Stimulated activated naive B cell treated with anti-CD40 and anti-IgM and Interleukin-4, amounts not matched to agents 10 μg/mL and 1 μg/mL and 100 μg/mL, for 72 hours (primary cell): ENCODE measurements around the gene MAPK4.
"Not testable (repeated sequence)": the region's sequence is repeated elsewhere in the genome, so short reads cannot be mapped to it uniquely, and the experiment has no call there.

ENCODE experiments used
- ATAC-seq, 2 donors: fragments of 150-1000 bp; cut with Tn5 transposase; replicated peaks; 2 replicates each; pipeline ENCODE4 v1.10.0; 2021; ENCODE audit warnings: moderate library complexity in 1 of 2
- DNase-seq: peaks from one replicate; pipeline ENCODE4 v3.0.0; 2021
- H3K27ac Mint-ChIP-seq: one replicate; pipeline ENCODE4 v1.8.0; 2022; ENCODE audit warnings: mild to moderate bottlenecking, mixed read lengths
- H3K27me3 Mint-ChIP-seq, 2 donors: one replicate each; pipeline ENCODE4 v1.8.0; 2022; ENCODE audit warnings: mixed read lengths in 2 of 2
- H3K36me3 Mint-ChIP-seq, 2 donors: one replicate each; pipeline ENCODE4 v1.8.0; 2022; ENCODE audit warnings: mixed read lengths in 2 of 2, mild to moderate bottlenecking in 1 of 2
- H3K4me1 Mint-ChIP-seq, 2 donors: one replicate each; pipeline ENCODE4 v1.8.0; 2022; ENCODE audit warnings: mixed read lengths in 2 of 2, mild to moderate bottlenecking in 1 of 2
- H3K4me3 Mint-ChIP-seq, 2 donors: one replicate each; pipeline ENCODE4 v1.8.0; 2022; ENCODE audit warnings: mild to moderate bottlenecking in 2 of 2, mixed read lengths in 2 of 2, moderate library complexity in 1 of 2
- H3K9me3 Mint-ChIP-seq, 2 donors: one replicate each; pipeline ENCODE4 v1.8.0; 2022; ENCODE audit warnings: mixed read lengths in 2 of 2, mild to moderate bottlenecking in 1 of 2

MAPK4 gene

DNA sequence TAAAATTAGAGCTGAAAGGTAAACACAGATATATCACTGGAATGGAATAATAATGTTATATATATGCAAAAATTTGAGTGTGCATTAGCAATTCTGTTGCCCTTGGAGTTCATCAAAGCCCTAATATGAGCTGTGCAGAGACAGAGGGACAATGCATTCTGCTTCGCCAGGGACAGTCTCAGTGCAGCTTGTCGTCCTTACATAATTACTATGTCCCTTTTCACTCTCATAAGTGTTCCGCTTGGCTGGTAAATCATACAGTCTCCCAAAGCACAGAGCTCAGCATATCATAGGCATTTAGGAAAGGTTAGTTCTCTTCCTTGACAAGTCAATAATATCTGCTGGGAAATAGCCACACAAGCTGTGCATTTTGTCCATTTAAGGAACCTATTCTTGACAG lies 30.7 kb downstream of the MAPK4 start:
- DNase-seq (no peak), ATAC-seq (no peak)
- peaks cover 1 to 4% of the 10 kb centered on the region in 2 donors for H3K9me3 Mint-ChIP-seq
- H3K36me3 Mint-ChIP-seq, result no peaks in the 10 kb centered on the region
- H3K4me3 Mint-ChIP-seq, result no peak overlapping the region
- H3K27me3 Mint-ChIP-seq, result peaks cover 3 to 6% of the 10 kb centered on the region in 2 donors
- H3K27ac Mint-ChIP-seq, result no peak overlapping the region
- H3K4me1 Mint-ChIP-seq, result no peaks in the 10 kb centered on the region

GRCh38 chr18:50594012-50594411 lies 34.1 kb downstream of the MAPK4 start:
- ATAC-seq (no peak), DNase-seq (no peak)
- no peaks in the 10 kb centered on the region for H3K4me1 Mint-ChIP-seq
- peaks cover 0 to 3% of the 10 kb centered on the region in 2 donors for H3K9me3 Mint-ChIP-seq
- no peak overlapping the region for H3K27ac Mint-ChIP-seq
- no peak overlapping the region for H3K4me3 Mint-ChIP-seq
- H3K36me3 Mint-ChIP-seq, result no peaks in the 10 kb centered on the region
- peaks cover 3 to 21% of the 10 kb centered on the region in 2 donors for H3K27me3 Mint-ChIP-seq

DNA sequence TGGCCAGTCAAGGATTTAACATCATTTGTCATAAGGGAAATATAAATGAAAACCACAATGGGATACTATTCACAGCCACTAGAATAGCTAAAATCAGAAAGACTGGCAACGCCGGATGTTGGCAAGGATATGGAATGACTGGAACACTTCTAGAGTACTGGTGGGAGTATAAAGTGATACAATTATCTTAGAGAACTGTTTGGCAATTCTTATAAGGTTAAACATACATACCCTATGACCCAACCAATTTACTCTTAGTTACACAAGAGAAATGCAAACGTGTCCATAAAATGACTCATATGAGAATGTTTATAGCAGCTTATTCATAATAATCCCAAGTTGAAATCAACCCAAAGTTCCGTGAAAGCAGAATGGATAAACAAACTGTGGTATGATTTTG lies 35.1 kb downstream of the MAPK4 start:
- H3K27ac Mint-ChIP-seq, result no peak overlapping the region
- H3K9me3 Mint-ChIP-seq, result peaks cover 0 to 3% of the 10 kb centered on the region in 2 donors
- no peak for ATAC-seq

GRCh38 chr18:50602466-50602865 lies 42.6 kb downstream of the MAPK4 start:
- no peak overlapping the region for H3K27ac Mint-ChIP-seq
- peaks cover 6 to 9% of the 10 kb centered on the region in 2 donors for H3K9me3 Mint-ChIP-seq
- H3K36me3 Mint-ChIP-seq, result no peaks in the 10 kb centered on the region
- H3K27me3 Mint-ChIP-seq, result peaks cover 8 to 31% of the 10 kb centered on the region in 2 donors
- H3K4me3 Mint-ChIP-seq, result no peak overlapping the region
- ATAC-seq, result no peak
- no peak for DNase-seq
- no peaks in the 10 kb centered on the region for H3K4me1 Mint-ChIP-seq

More for the DNA sequence above, 35.1 kb downstream of the MAPK4 start:
- Mint-ChIP-seq H3K4me3 (no peak overlapping the region), H3K36me3 (no peaks in the 10 kb centered on the region), H3K4me1 (no peaks in the 10 kb centered on the region), H3K27me3 (peaks cover 3 to 21% of the 10 kb centered on the region in 2 donors)
- DNase-seq, result no peak

- no peak for ATAC-seq
- H3K27ac Mint-ChIP-seq, result no peak overlapping the region
- no peak for DNase-seq
- H3K27me3 Mint-ChIP-seq, result peaks cover 11 to 21% of the 10 kb centered on the region in 2 donors
- H3K9me3 Mint-ChIP-seq, result peaks cover 3 to 17% of the 10 kb centered on the region in 2 donors
- H3K4me3 Mint-ChIP-seq, result no peak overlapping the region
- H3K4me1 Mint-ChIP-seq, result no peaks in the 10 kb centered on the region
- H3K36me3 Mint-ChIP-seq, result no peaks in the 10 kb centered on the region
These were observed 46.7 kb downstream of the MAPK4 start for GRCh38 chr18:50606609-50607008.

- peaks cover 11 to 21% of the 10 kb centered on the region in 2 donors for H3K27me3 Mint-ChIP-seq
- ATAC-seq (no peak), DNase-seq (no peak)
- H3K9me3 Mint-ChIP-seq, result peaks cover 4 to 12% of the 10 kb centered on the region in 2 donors
- no peaks in the 10 kb centered on the region for H3K36me3 Mint-ChIP-seq
- H3K4me3 Mint-ChIP-seq, result no peak overlapping the region
- H3K4me1 Mint-ChIP-seq, result no peaks in the 10 kb centered on the region
- H3K27ac Mint-ChIP-seq, result no peak overlapping the region
These were observed 47.6 kb downstream of the MAPK4 start for GRCh38 chr18:50607378-50607926.

DNA sequence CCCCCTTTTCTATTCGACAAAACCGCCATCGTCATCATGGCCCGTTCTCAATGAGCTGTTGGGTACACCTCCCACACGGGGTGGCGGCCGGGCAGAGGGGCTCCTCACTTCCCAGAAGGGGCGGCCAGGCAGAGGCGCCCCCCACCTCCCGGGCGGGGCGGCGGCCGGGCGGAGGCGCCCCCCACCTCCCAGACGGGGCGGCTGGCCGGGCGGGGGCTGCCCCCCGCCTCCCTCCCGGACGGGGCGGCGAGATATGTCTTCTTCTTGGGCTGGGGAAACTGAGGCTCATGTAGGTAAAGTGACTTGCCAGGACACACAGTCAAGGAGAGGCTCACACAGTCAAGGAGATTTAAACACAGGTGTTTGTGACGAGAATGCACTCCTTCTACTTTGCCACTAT lies 49.3 kb downstream of the MAPK4 start:
- DNase-seq, H3K4me1 Mint-ChIP-seq, H3K4me3 Mint-ChIP-seq, H3K27ac Mint-ChIP-seq, H3K36me3 Mint-ChIP-seq, ATAC-seq: not testable (repeated sequence)
- Mint-ChIP-seq H3K9me3 (peaks cover 4 to 16% of the 10 kb centered on the region in 2 donors), H3K27me3 (peaks cover 11 to 12% of the 10 kb centered on the region in 2 donors)

- no peak for ATAC-seq
- H3K27ac Mint-ChIP-seq, result no peak overlapping the region
- H3K9me3 Mint-ChIP-seq, result peaks cover 4 to 16% of the 10 kb centered on the region in 2 donors
- H3K27me3 Mint-ChIP-seq, result peaks cover 11 to 15% of the 10 kb centered on the region in 2 donors
- H3K36me3 Mint-ChIP-seq, result no peaks in the 10 kb centered on the region
- no peak for DNase-seq
- no peak overlapping the region for H3K4me3 Mint-ChIP-seq
- H3K4me1 Mint-ChIP-seq, result no peaks in the 10 kb centered on the region
These were observed 50.5 kb downstream of the MAPK4 start for GRCh38 chr18:50610349-50610748.

DNA sequence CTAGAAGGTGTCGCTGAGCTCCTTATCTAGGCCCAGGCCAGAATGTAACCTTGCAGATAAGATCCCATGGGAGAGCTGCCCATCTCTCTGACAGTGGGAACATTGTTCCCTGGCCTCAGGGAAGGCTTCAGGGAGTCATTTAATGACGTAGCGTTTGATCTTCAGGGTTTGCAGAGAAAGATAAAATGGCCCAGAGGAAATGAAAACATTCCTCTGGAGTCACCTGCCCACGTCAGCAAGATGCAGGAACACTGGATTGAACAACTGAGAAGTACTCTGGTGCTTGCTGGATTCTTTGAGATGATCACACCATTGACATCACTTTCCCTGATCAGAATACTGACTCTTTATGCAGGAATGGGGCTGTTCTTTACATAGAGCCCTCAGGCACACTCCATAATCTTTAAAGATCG lies 51.6 kb downstream of the MAPK4 start:
- H3K36me3 Mint-ChIP-seq, result no peaks in the 10 kb centered on the region
- ATAC-seq (no peak), DNase-seq (no peak)
- no peak overlapping the region for H3K4me3 Mint-ChIP-seq
- H3K4me1 Mint-ChIP-seq, result no peaks in the 10 kb centered on the region
- no peak overlapping the region for H3K27ac Mint-ChIP-seq
- H3K9me3 Mint-ChIP-seq, result peaks cover 4 to 14% of the 10 kb centered on the region in 2 donors
- H3K27me3 Mint-ChIP-seq, result peaks cover 9 to 15% of the 10 kb centered on the region in 2 donors

GRCh38 chr18:50614838-50615237 lies 55.0 kb downstream of the MAPK4 start:
- Mint-ChIP-seq H3K27me3 (peaks cover 6 to 21% of the 10 kb centered on the region in 2 donors), H3K9me3 (peaks cover 4 to 11% of the 10 kb centered on the region in 2 donors), H3K4me3 (no peak overlapping the region), H3K4me1 (no peaks in the 10 kb centered on the region), H3K27ac (no peak overlapping the region), H3K36me3 (no peaks in the 10 kb centered on the region)
- ATAC-seq (no peak), DNase-seq (no peak)

DNA sequence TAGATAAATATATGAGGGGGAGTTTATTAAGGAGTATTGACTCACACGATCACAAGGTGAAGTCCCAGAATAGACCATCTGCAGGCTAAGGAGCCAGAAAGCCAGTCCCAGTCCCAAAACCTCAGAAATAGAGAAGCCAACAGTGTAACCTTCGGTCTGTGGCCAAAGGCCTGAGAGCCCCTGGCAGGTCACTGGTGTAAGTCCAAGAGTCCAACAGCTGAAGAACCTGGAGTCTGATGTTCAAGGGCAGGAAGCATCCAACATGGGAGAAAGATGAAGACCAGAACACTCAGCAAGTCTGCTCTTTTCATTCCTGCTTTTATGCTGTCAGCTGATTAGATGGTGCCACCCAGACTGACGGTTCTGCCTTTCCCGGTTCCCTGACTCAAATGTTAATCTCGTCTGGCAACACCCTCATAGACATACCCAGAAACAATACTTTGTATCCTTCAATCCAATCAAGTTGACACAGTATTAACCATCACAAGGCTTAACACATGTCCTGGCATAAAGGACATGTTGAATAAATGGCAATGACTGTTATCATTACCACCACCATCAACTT lies 56.7 kb downstream of the MAPK4 start:
- Mint-ChIP-seq H3K27ac (no peak overlapping the region), H3K4me3 (no peak overlapping the region), H3K4me1 (no peaks in the 10 kb centered on the region), H3K36me3 (no peaks in the 10 kb centered on the region), H3K9me3 (peaks cover 4 to 5% of the 10 kb centered on the region in 2 donors), H3K27me3 (peaks cover 6 to 24% of the 10 kb centered on the region in 2 donors)
- DNase-seq (no peak), ATAC-seq (no peak)

DNA sequence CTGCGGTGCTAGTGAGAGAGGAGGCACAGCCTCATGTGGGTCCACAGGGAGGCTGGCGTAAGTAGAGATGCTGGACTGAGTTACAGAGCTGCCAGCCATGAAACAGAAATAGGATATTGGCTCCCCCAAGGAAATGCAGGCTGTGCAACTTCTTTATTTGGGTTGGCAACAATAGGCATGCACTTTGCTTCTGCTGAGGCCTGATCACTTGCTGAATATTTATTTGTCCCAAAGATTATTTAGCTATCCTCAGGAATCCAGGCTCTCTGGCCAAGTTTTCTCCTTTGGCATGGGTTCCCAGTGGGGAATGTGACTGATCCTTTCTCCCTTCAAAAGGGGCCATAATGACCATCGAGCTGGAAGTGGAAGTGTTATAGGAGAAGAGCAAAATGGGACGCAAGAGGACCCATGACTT lies 60.0 kb downstream of the MAPK4 start:
- no peak overlapping the region for H3K27ac Mint-ChIP-seq
- H3K36me3 Mint-ChIP-seq, result no peaks in the 10 kb centered on the region
- H3K9me3 Mint-ChIP-seq, result peaks cover 0 to 4% of the 10 kb centered on the region in 2 donors
- H3K4me1 Mint-ChIP-seq, result no peaks in the 10 kb centered on the region
- no peak for DNase-seq
- no peak overlapping the region for H3K4me3 Mint-ChIP-seq
- H3K27me3 Mint-ChIP-seq, result peaks cover 19 to 34% of the 10 kb centered on the region in 2 donors
- no peak for ATAC-seq

DNA sequence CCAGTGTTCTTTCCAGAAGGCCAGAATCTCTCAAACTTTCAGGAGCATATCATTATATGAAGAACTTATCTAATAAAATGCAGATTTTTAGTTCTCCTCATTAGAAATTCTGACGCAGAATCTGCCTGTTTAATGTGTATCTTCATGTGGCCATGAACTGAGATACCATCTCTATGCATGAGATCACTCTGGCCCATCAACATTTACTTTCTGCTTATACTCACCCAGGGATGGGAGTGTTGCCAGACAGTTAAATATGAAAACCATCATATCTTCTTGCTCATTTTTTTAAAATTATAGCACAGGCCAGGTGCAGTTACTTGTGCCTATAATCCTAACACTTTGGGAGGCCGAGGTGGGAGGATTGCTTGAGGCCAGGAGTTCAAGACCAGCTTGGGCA lies 60.4 kb downstream of the MAPK4 start:
- Mint-ChIP-seq H3K4me3 (no peak overlapping the region), H3K36me3 (no peaks in the 10 kb centered on the region), H3K9me3 (peaks cover 0 to 4% of the 10 kb centered on the region in 2 donors), H3K27ac (no peak overlapping the region), H3K4me1 (no peaks in the 10 kb centered on the region), H3K27me3 (peaks cover 19 to 29% of the 10 kb centered on the region in 2 donors)
- DNase-seq (no peak), ATAC-seq (no peak)

DNA sequence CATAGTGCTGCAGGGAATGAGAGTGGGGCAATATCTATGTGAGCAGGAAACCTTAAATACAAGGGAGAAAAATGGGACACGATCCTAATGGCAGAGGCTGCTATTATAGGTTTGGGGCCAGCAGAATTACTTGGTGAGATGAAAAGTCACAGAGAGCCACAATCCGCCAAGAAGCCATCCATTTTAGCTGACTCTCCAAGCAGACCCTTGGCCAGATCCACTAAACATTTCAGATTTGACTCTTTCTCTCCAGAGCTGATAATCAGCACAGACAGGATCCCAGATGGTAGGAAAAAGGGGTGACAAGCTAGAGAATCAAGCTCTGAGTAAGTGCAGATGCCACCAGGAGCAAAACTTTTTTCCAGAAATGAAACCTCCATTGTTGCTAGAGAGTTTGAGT lies 61.5 kb downstream of the MAPK4 start:
- Mint-ChIP-seq H3K27ac (no peak overlapping the region), H3K9me3 (peaks cover 0 to 4% of the 10 kb centered on the region in 2 donors), H3K4me1 (no peaks in the 10 kb centered on the region), H3K36me3 (no peaks in the 10 kb centered on the region), H3K27me3 (peaks cover 18 to 22% of the 10 kb centered on the region in 2 donors), H3K4me3 (no peak overlapping the region)
- no peak for ATAC-seq
- DNase-seq, result no peak

GRCh38 chr18:50622320-50622719 lies 62.4 kb downstream of the MAPK4 start:
- DNase-seq (no peak), ATAC-seq (peak in 1 of 2 donors; percentile 21)
- Mint-ChIP-seq H3K27me3 (peaks cover 13 to 16% of the 10 kb centered on the region in 2 donors), H3K4me1 (no peaks in the 10 kb centered on the region), H3K4me3 (no peak overlapping the region), H3K9me3 (peaks cover 0 to 4% of the 10 kb centered on the region in 2 donors), H3K27ac (no peak overlapping the region), H3K36me3 (no peaks in the 10 kb centered on the region)
